Spleen (tissue), 11 donors: ENCODE results near the gene VPS35L. TPM values are rescaled to one million over a fixed set of nuclear protein-coding genes. Genes with fewer than 3 reads are reported as not detected.
A peak's percentile ranks its signal among the peaks of the same experiment; 100 is the strongest.

Source experiments
- DNase-seq: peaks from one replicate; pipeline ENCODE4 v3.0.0-alpha.2; 2020
- H3K27ac ChIP-seq, 8 donors: fragments of 200-600 bp; sonication (generic) in 7 of 8; 1 replicate in 4 of 8; 2 replicates in 4 of 8; pipeline versions ENCODE4 v1.5.0 to v1.8.0; 2016 to 2021; ENCODE audit warnings: inconsistent platforms in 4 of 8, mild to moderate bottlenecking in 4 of 8, moderate library complexity in 1 of 8
- H3K27me3 ChIP-seq, 7 donors: fragments of 200-600 bp; sonication (generic) in 6 of 7; replicated peaks in 1 of 7; 1 replicate in 4 of 7; 2 replicates in 3 of 7; pipeline versions ENCODE4 v1.5.0 to v1.8.0; 2016 to 2021; ENCODE audit warnings: inconsistent platforms in 3 of 7, mild to moderate bottlenecking in 1 of 7
- H3K36me3 ChIP-seq, 6 donors: fragments of 200-600 bp; sonication (generic) in 5 of 6; 1 replicate in 4 of 6; 2 replicates in 2 of 6; pipeline versions ENCODE4 v1.5.0 to v1.8.0; 2016 to 2021; ENCODE audit warnings: inconsistent platforms in 2 of 6
- H3K4me1 ChIP-seq, 6 donors: fragments of 200-600 bp; sonication (generic) in 5 of 6; 1 replicate in 3 of 6; 2 replicates in 3 of 6; pipeline versions ENCODE4 v1.5.0 to v1.8.0; 2016 to 2021; ENCODE audit warnings: inconsistent platforms in 3 of 6
- H3K4me3 ChIP-seq, 8 donors: fragments of 200-600 bp; sonication (generic) in 7 of 8; 1 replicate in 4 of 8; 2 replicates in 4 of 8; pipeline versions ENCODE4 v1.5.0 to v1.8.0; 2016 to 2021; ENCODE audit warnings: inconsistent platforms in 4 of 8, mild to moderate bottlenecking in 4 of 8, moderate library complexity in 2 of 8
- H3K9me3 ChIP-seq, 8 donors: fragments of 200-600 bp; sonication (generic) in 7 of 8; 1 replicate in 4 of 8; 2 replicates in 4 of 8; pipeline versions ENCODE4 v1.5.0 to v1.8.0; 2016 to 2021; ENCODE audit warnings: inconsistent platforms in 4 of 8
- CTCF ChIP-seq, 11 experiments: fragments of 200-600 bp in 7 of 11; fragments of 450-650 bp in 4 of 11; sonication (generic) in 4 of 11; IDR thresholded peaks in 8 of 11; conservative IDR thresholded peaks in 3 of 11; 1 replicate in 7 of 11; 2 replicates in 4 of 11; pipeline versions ENCODE4 v1.4.0 to v1.8.0; 2016 to 2021; ENCODE audit warnings: antibody characterized with exemption in 11 of 11, inconsistent platforms in 4 of 11, mild to moderate bottlenecking in 1 of 11
- POLR2A ChIP-seq, 3 donors: fragments of 450-650 bp; IDR thresholded peaks; one replicate each; pipeline ENCODE4 v1.5.1; 2017; ENCODE audit warnings: antibody characterized with exemption in 3 of 3, mild to moderate bottlenecking in 1 of 3
- POLR2AphosphoS5 ChIP-seq, 3 donors: sonication (generic); formaldehyde crosslinking; IDR thresholded peaks; one replicate each; pipeline ENCODE4 v1.5.1; 2017; ENCODE audit warnings: antibody characterized with exemption in 3 of 3
- WGBS, 5 donors: extraction: QIAGEN DNeasy Blood & Tissue Kit in 3 of 5; methylation state at CpG; one replicate each; pipeline versions ENCODE4 v1.1.5 to v1.1.7; 2013 to 2018; 5-methylcytosine and 5-hydroxymethylcytosine counted together
- intact Hi-C: fragments of 100-400 bp; cut with DNase I; formaldehyde crosslinking; loops from one replicate; pipeline ENCODE4 v1.15.0; 2023; ENCODE audit warnings: low total_unique reads
- polyA plus RNA-seq, 3 donors: library from polyadenylated mRNA; stranded (reverse); fragments of 200-250 nt; gene quantifications; one replicate each; pipeline ENCODE4 v1.2.1, GENCODE V29; 2013
- total RNA-seq, 7 donors: library from RNA; depleted of rRNA in 3 of 7; stranded (reverse); fragments of >200 nt in 3 of 7; fragmentation: NEBNext Ultra II Directional in 4 of 7; extraction: Animal tissue kit (Norgen Biotek cat#: 25700) in 4 of 7; gene quantifications; one replicate each; pipeline versions ENCODE4 v1.1.0 to v1.2.1, GENCODE V29; 2016 to 2021
- donor health status: healthy with polysubstance abuse.
- donor health status: DM: no; HTN: no; CAD: no; lungs with moderate emphysema.
- donor health status: DM: no; HTN: no; CAD: no.
- donor health status: Bipolar disorder and iron deficiency.
- donor health status: healthy.
- donor health status: DM: no; HTN: no; CAD: no.
- donor health status: DM: yes; HTN: yes; CAD: no.

Gene VPS35L
- total and polyA plus RNA-seq, 10 donors = 22.9 to 76.1 (median 58.0) TPM

GRCh38 chr16:19518388-19518787, 37.1 kb upstream of the VPS35L start:
- H3K4me1 ChIP-seq = peaks cover 7 to 69% (median 42%) of the 10 kb centered on the region in 6 donors
- TF ChIP-seq CTCF (IDR thresholded peaks at IDR 0.05 in 8 of 11, conservative IDR thresholded peaks at IDR 0.05 in 3 of 11) = no peak
- no peak for TF ChIP-seq POLR2AphosphoS5 (IDR thresholded peaks at IDR 0.05)
- TF ChIP-seq POLR2A (IDR thresholded peaks at IDR 0.05) = no peak
- no peak overlapping the region for H3K4me3 ChIP-seq
- WGBS, 5 donors = 88 to 94% (median 93%) methylated on average over 2 of the region's 2 CpGs
- H3K27ac ChIP-seq = no peak overlapping the region
- no peaks in the 10 kb centered on the region for H3K9me3 ChIP-seq
- no peak for DNase-seq
- intact Hi-C loops = no loop called here
- H3K36me3 ChIP-seq = peaks cover 0 to 41% (median 19%) of the 10 kb centered on the region in 6 donors
- no peaks in the 10 kb centered on the region for H3K27me3 ChIP-seq

GRCh38 chr16:19520861-19521331, 34.6 kb upstream of the VPS35L start:
- no peak for DNase-seq
- TF ChIP-seq POLR2AphosphoS5 (IDR thresholded peaks at IDR 0.05) (no peak), CTCF (IDR thresholded peaks at IDR 0.05 in 8 of 11, conservative IDR thresholded peaks at IDR 0.05 in 3 of 11) (no peak), POLR2A (IDR thresholded peaks at IDR 0.05) (no peak)
- Histone ChIP-seq H3K4me3 (peak overlapping the region; percentile 72 to 97 (median 84)), H3K4me1 (peaks cover 7 to 77% (median 52%) of the 10 kb centered on the region in 6 donors), H3K27me3 (no peaks in the 10 kb centered on the region), H3K27ac (peak overlapping the region; percentile 81 to 97 (median 92)), H3K36me3 (peaks cover 0 to 19% (median 11%) of the 10 kb centered on the region in 6 donors), H3K9me3 (no peaks in the 10 kb centered on the region)
- WGBS, 5 donors = 5 to 10% (median 5%) methylated on average over 8 of the region's 8 CpGs
- intact Hi-C loops = no loop called here

GRCh38 chr16:19521471-19522396, 33.8 kb upstream of the VPS35L start, which contains the start of gene GDE1:
TSS of gene GDE1 (minus strand) at chr16:19522098. CDS start at chr16:19521964, 134 bp downstream.
- Histone ChIP-seq H3K27me3 (no peaks in the 10 kb centered on the region), H3K36me3 (peaks cover 0 to 11% (median 3%) of the 10 kb centered on the region in 6 donors), H3K4me1 (peaks cover 7 to 79% (median 54%) of the 10 kb centered on the region in 6 donors), H3K27ac (peak within 1 kb of the TSS; percentile 81 to 97 (median 92)), H3K4me3 (peak within 1 kb of the TSS; percentile 72 to 97 (median 84)), H3K9me3 (no peaks in the 10 kb centered on the region)
- DNase-seq = peak; percentile 99
- 0 to 1% (median 0%) methylated on average over 49 to 62 of the region's 62 CpGs for WGBS, 5 donors
- intact Hi-C loops = no loop called here
- TF ChIP-seq POLR2AphosphoS5 (IDR thresholded peaks at IDR 0.05) (peak; percentile 96 to 97 (median 97)), POLR2A (IDR thresholded peaks at IDR 0.05) (peak; percentile 21 to 69 (median 42)), CTCF (IDR thresholded peaks at IDR 0.05 in 8 of 11, conservative IDR thresholded peaks at IDR 0.05 in 3 of 11) (peak in 7 of 11 experiments; percentile 13 to 67 (median 55))

- peak overlapping the region in 6 of 8 donors; percentile 79 to 97 (median 90) for H3K4me3 ChIP-seq
- peaks cover 7 to 82% (median 53%) of the 10 kb centered on the region in 6 donors for H3K4me1 ChIP-seq
- TF ChIP-seq CTCF (IDR thresholded peaks at IDR 0.05 in 8 of 11, conservative IDR thresholded peaks at IDR 0.05 in 3 of 11) = no peak
- TF ChIP-seq POLR2A (IDR thresholded peaks at IDR 0.05) = no peak
- no peak for TF ChIP-seq POLR2AphosphoS5 (IDR thresholded peaks at IDR 0.05)
- intact Hi-C loops = no loop called here
- no peaks in the 10 kb centered on the region for H3K9me3 ChIP-seq
- H3K27ac ChIP-seq = peak overlapping the region in 7 of 8 donors; percentile 88 to 97 (median 93)
- no peaks in the 10 kb centered on the region for H3K27me3 ChIP-seq
- peaks cover 0 to 5% (median 0%) of the 10 kb centered on the region in 6 donors for H3K36me3 ChIP-seq
- no peak for DNase-seq
- WGBS, 5 donors = 37 to 59% (median 46%) methylated on average over 5 of the region's 5 CpGs
Observed at GRCh38 chr16:19522397-19522732, 33.1 kb upstream of the VPS35L start.
